CD4-positive, alpha-beta T cell treated with Interferon gamma for 1 hour (primary cell): ENCODE measurements around the gene MTHFD2L.
"Not testable (repeated sequence)": the region's sequence is repeated elsewhere in the genome, so short reads cannot be mapped to it uniquely, and the experiment has no call there.

Source experiments
- DNase-seq: peaks from one replicate; pipeline ENCODE4 v3.0.0-alpha.2; 2020

The MTHFD2L gene

GRCh38 chr4:74314329-74314728, 156.4 kb downstream of the MTHFD2L start:
- no peak for DNase-seq

- DNase-seq, result no peak
Measured at GRCh38 chr4:74314944-74315343, 157.0 kb downstream of the MTHFD2L start.

GRCh38 chr4:74315376-74315775, 157.5 kb downstream of the MTHFD2L start:
- DNase-seq, result no peak

GRCh38 chr4:74316397-74316796, 158.5 kb downstream of the MTHFD2L start:
- DNase-seq, result no peak

- no peak for DNase-seq
Measured at GRCh38 chr4:74317616-74318246, 159.8 kb downstream of the MTHFD2L start.

GRCh38 chr4:74318276-74318675, 160.4 kb downstream of the MTHFD2L start:
- no peak for DNase-seq

- no peak for DNase-seq
Measured at GRCh38 chr4:74319470-74319869, 161.6 kb downstream of the MTHFD2L start.

DNA sequence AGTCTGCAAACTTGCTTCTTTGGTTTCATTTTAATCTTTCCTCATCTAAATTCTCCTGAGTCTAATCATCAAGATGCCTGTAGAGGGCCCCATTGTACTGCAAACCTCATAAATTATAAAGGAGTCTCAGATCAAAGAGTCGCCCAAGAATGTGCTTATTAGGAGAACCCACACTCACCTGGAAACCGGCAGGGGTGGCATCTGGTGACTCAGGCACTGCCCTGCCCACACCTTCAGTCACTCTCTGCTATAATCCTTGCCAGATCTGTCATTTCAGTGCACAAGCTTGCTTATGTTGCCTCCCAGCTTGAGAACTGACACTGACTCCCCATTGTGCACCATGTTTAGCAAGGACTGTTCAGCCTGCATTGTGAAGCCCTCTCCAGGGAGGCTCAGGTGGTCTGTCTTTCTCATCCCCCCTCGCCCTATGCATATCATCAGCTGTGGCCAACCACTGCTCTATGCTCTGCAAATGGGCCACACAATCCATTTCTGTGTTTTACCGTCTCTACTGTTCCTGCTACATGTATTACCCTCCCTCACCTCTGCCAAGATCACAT, 162.7 kb downstream of the MTHFD2L start:
- DNase-seq, result no peak

- no peak for DNase-seq
Measured at GRCh38 chr4:74322301-74322700, 164.4 kb downstream of the MTHFD2L start.

DNA sequence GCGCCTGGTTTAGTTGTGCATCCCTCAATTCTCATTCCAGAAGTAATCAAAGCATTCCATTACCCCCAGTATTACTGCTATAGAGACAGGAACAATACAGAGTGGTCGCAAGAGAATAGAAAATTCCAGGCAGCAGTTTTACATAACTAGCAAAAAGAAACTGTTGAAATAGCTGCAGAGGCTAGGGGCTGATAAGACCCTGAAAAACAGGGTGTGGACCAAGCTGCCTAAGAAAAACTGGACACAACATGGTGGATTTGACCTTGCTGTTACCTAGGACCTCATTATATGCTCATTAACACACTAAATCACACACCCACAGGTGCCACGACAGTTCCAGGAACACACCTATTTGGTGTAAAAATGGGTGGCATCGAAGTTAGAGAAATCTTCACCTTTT, 165.7 kb downstream of the MTHFD2L start:
- no peak for DNase-seq

- DNase-seq, result no peak
Measured at GRCh38 chr4:74324262-74324661, 166.3 kb downstream of the MTHFD2L start.

DNA sequence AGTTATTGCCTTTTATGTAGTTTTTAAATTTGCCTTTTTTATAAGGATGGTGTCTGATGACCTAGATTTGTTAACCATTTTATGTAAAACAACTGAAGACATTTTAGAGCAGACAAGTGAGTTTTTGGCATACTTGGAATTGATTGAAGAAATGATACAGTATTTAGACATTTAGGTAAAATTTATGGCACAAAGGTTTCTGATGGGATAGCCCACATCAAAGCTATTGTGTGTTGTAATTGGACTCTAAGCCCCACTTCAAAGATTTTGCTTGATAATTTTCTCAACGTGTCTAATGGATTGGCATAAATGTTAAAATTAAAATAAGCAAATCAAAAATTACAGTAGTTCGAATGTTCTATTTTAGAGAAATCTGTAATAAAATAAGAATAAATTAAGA, 168.0 kb downstream of the MTHFD2L start:
- DNase-seq, result no peak

- no peak for DNase-seq
Measured at GRCh38 chr4:74327762-74328161, 169.8 kb downstream of the MTHFD2L start.

GRCh38 chr4:74328501-74328900, 170.6 kb downstream of the MTHFD2L start:
- no peak for DNase-seq

DNA sequence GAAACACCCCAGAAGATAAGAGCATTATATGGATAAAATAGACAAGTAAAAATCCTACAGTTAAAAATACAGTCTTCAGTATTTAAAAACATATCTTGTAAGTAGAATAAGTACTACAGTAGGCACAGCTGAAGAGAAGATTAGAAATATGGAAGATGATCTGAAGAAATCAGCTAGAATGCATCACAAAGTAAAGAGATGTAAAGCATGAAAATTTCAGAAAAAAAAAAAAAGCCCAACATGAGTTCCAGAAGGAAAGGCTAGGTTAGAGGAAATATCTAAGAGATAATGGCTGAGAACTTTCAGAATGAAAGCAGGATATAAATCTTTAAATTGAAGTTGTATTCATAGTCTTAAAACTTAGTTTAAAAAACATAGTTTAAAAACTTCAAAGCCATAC, 171.4 kb downstream of the MTHFD2L start:
- DNase-seq, result no peak

DNA sequence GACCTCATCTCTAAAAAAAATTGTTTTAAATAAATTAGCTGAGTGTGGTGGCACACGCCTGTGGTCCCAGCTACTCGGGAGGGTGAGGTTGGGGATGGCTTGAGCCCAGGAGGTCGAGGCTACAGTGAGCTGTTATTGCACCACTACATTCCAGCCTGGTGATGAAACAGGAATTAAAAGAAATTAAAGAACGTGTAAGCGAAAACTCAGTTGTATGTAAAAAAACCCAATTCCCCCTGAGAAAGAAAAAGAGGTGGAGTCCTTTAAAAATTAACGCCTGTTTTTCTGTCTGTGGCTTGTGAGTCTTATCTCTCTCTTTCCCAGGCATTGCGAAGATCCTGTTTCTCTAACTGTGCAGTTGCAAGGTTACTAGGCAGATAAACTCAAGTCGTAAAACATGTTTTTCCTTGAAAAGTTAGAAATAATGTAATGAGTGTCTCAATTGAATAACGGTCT, 172.4 kb downstream of the MTHFD2L start:
- no peak for DNase-seq

DNA sequence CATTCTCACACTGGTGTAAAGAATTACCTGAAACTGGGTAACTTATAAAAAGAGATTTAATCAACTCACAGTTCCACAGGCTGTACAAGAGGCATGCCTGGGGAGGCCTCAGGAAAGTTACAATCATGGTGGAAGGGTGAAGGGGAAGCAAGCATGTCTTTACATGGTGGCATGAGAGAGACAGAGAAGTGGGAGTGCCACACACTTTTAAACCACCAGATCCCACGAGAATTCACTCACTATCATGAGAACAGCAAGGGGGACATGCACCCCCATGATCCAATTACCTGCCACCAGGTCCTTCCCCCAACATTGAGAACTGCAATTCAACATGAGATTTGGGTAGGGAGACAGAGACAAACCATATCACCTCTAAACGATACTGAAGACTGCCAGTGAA, 173.3 kb downstream of the MTHFD2L start:
- no peak for DNase-seq

GRCh38 chr4:74331944-74332343, 174.0 kb downstream of the MTHFD2L start:
- DNase-seq, result no peak

DNA sequence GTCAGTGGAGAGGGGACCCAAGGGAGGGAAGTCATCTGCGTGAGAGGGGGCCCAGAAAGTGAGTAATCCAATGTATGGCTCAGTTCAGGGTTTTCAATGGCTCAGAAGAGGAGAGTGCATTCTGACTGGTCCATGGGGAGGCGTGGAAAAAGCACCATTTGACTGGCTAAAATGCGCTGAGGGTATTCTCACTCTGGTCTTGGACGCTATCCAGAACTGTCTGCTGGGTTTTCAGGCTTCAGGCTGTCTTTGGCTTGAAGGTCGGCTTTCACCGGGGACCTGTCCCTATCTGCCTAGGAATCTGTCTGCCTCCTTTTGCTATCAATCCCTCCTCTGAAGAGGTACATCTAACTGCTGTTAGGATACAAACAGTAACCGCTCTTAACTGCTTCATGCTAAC, 176.7 kb downstream of the MTHFD2L start:
- no peak for DNase-seq

DNA sequence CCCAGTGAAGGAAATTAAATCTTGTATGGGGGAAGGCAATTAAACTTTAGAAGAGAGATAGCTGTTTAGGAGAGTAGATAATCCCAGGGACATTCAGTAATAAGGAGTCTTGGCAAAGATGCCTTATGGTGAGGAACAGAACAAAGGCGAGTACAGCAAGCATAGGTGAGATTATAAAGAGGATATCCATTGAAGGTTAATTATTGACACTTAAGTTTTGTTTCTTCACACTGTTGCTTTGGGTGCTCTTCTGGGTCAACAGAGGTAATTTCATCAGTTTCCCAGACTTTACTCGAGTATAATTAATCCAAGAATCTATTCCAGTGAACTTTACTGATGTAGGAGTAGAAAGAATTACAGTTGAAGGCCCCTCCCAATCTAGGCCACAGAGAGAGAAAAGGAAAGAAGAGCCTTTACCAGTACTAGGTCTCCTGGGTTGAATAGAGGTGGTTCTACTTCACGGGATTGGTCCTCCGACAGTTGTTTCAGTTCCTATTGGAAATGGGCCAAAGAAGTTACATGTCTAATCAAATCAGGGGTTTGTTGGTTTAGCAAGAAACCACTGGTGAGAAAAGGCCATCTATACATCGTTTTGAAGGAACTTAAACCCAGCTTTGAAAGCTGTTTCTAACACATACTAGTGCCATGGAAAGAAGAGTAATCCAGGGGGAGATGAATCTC, 177.6 kb downstream of the MTHFD2L start:
- no peak for DNase-seq

- no peak for DNase-seq
Measured at GRCh38 chr4:74338792-74339333, 180.9 kb downstream of the MTHFD2L start.

- DNase-seq, result no peak
Measured at GRCh38 chr4:74339501-74339900, 181.6 kb downstream of the MTHFD2L start.

DNA sequence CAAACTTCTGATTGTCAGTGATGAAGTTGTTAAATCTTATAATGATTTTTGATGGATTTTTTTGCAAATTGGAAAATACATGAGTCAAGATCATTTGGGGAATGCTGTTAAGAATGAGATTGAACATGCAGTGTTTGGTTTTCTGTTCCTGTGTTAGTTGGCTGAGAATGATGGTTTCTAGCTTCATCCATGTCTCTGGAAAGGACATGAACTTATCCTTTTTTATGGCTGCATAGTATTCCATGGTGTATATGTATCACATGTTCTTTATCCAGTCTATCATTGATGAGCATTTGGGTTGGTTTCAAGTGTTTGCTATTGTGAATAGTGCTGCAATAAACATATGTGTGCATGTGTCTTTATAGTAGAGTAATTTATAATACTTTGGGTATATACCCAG, 182.5 kb downstream of the MTHFD2L start:
- not testable (repeated sequence) for DNase-seq

- DNase-seq, result no peak
Measured at GRCh38 chr4:74344031-74344430, 186.1 kb downstream of the MTHFD2L start.
